HG03521 (cell line): ENCODE data around the gene IKZF5.
A peak's percentile ranks its signal among the peaks of the same experiment; 100 is the strongest.

Source experiments
- ATAC-seq: cut with Tn5 transposase; IDR thresholded peaks from one replicate; pipeline ENCODE4 v1.9.1; 2021; ENCODE audit warnings: mild to moderate bottlenecking, moderate library complexity; ENCODE audit not compliant: unreplicated experiment

The IKZF5 gene

DNA sequence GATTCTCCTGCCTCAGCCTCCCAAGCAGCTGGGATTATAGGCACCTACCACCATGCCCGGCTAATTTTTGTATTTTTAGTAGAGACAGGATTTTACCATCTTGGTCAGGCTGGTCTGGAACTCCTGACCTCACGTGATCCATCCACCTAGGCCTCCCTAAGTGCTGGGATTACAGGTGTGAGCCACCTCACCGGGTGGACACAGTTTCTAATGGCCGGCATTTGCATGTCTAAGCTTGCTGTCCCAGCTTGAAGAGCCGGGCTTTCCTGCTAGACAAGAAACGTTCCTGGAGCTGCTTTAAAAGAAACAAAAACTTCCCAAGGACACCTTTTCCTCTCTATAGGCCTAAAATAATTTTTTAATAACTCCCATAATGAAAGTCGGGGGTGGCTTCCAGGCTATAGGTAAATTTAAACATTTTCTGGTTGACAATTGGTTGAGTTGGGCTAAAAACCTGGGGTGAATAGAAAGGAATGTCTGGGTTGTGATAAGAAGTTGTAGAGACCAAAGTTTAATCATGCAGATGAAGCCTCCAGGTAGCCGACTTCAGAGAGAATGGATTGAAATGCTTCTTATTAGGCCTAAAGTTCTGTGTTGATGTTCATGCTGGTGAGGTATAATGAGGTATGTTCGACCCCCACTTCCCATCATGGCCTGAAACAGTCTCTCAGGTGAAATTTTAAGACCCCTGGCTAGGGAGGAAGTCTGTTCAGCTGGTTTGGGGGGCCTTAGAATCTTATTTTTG is 9.0 kb upstream of the IKZF5 start:
- no peak for ATAC-seq

DNA sequence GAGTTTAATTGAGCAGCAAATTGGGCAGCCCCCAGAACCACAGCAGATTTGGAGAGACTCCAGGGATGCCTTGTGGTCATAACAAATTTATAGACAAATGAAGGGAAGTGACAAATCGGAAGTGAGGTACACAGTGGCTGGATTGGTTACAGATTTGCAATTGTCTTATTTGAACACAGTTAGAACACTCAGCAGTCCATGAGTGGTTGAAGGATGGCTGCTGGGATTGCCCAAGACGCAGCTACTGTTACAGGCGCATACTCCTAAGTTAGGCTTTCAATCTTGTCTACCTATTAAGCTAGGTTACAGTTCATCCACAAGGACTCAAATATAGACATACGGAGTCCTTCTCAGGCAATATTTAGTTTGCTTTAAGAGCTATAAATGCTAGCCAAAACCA is 7.6 kb upstream of the IKZF5 start:
- no peak for ATAC-seq

DNA sequence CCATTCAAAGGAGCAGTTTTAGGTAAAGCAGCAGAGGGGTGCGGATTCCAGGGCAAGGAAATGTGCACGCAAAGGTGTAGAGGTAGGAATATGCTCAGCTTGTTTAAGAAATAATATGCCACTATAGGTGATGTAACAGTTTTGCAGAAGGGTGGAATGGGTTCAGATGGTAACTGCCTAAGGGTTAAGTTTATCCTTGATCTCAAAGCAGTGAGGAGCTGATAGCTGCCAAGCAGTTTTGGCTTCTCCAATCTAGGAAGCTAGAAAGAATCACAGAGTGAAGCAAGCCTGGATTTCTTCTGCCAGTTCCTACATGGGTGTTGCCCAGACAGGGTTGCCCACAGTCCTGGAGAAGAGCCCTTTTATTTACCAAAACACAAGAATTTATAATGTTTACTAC is 6.2 kb upstream of the IKZF5 start:
- ATAC-seq = no peak

DNA sequence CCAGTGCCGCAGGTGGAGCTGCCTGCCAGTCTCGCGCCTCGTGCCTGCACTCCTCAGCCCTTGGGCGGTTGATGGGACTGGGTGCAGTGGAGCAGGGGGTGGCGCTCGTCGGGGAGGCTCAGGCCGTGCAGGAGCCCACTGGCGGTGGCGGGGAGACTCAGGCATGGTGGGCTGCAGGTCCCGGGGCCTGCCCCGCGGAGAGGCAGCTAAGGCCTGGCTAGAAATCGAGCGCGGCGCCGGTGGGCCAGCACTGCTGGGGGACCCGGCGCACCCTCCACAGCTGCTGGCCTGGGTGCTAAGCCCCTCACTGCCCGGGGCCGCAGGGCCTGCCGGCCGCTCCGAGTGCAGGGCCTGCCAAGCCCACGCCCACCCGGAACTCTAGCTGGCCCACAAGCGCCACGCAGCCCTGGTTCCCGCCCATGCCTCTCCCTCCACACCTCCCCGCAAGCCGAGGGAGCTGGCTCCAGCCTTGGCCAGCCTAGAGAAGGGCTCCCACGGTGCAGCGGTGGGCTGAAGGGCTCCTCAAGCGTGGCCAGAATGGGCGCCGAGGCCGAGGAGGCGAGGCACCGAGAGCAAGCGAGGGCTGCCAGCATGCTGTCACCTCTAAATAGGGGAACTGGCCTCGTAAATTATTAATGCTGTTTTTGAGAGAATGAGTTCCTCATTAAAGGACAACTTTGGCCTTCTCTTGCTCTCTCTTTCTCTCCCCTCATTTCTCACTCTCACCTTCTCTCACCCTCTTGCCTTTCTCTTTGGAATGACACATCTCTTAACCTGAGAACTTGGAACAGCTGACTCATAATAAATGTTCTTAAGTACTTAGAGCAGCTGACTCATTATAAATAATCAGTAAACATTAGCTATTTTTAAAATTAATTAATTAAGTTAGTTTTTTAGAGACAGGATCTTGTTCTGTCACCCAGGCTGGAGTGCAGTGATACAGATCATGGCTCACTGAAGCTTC is 5.1 kb upstream of the IKZF5 start:
- ATAC-seq = no peak

DNA sequence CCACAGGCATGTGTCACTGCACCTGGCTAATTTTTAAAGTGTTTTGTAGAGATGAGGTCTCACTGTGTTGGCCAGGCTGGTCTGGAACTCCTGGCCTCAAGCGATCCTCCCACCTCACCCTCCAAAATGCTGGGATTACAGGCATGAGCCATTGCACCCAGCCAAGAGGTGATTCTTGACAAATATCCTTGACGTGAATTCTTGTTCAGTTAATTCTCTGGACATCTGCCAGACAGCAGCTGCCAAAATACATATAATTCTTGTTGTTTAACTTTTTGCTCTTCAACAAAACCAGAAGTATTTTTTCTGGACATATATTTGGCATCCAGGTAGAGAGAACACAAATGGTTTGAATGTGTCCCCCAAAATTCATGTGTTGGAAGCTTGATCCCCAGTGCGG is 3.4 kb upstream of the IKZF5 start:
- ATAC-seq = no peak

DNA sequence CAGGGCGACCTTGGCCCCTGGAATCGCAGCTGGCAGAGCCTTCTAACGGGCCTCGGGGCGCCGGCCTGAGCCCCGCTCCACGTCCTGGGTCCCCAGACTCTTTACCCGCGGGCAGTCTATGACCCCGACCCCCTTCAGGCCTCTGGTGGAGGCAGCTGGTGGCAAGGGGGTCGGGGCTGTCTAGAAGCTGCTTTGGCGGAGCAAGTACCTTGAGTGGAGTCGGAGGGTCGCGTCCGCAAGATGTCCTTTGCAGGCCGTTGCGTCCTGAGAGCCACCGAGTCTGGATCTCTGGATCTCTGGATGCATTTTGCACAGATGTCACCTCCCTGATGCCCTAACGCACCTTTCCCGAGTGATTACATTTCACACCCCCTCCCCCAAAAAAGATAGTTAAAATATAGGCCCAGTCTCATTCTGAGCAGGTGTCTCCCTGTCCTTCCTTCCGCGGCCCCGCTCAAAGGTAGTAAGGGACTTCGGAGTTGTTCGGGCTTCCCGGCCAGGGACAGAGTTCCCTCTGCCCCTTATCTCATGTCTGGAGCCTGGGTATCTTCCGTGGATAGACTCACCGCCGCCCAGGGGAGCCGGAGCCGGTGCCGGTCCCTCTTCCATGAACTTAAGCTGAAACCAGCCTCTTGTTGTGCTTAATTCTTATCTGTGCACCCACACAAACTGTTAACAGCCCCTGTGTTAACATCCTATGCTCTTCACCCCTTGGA is 668 bp upstream of the IKZF5 start:
- peak; percentile 7 for ATAC-seq

DNA sequence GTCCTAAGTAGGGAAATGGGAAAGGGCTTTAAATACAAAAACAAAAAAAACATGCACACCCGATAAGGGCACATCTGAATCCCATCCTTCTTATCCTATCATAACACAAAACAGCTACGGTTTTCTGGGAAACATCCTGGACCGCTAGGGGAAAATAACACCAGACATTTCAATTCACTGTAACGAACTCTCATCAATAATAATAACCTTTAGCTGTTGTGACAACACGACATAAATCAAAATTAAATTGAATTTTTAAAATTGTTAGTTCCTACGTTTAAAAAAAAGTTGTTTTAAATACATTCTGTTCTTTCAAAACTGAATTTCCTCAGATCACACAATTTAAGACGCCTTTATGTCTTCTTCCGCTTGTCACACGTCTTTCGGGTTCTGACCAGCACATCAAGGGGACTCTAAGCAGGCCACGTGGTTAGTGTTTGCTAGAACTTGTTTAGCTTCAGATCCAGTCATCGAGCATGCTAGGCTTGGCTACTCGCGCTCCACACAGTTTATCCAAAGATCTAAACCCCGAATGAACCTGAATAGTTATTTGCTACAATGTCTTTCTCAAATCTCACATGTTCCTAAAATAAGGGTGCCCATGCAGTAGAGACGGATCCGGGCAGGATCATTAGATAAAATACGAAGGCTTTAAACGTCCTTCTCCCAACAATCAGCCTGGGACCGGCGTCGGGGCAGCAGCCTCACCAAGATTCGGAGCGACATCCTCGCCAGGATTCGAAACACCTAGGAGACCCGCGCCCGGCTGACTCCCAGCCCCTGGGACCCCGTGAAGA is 839 bp downstream of the IKZF5 start:
- ATAC-seq = peak; percentile 36

DNA sequence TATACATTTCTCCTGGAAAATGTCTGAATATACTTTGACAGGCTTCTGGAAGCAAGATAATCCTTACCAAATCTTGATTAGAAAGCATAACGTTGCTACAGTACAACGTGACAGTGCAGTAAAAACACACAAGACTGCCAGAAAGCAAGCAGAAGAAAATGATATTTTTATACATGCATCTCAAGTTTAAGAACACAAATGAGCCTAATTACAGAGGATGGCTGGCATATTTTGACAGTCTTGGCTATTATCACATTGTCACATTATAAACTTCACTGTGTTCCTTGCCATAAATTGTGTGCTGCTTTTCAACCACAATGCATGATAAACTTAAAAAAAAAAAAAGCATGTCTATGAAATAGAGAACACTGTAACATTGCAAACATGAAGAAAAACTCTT is 4.3 kb downstream of the IKZF5 start:
- no peak for ATAC-seq

DNA sequence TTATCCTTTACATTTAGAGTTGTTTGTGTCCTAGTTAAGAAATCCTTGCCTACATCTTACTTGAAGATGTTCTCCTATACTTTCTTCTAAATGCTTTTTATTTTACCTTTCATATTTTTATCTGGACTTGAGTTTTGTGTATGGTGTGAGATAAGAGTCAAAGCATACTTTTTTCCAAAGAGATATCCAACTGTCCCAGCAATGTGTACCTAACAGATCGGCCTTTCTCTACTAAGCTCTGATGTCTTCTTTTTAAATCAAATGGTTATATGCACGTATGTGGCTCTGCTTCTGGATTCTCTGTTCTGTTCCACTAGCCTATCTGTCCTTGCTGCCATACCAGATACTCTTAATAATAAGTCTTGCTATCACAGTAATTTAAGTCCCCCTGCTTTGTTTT is 7.2 kb downstream of the IKZF5 start:
- no peak for ATAC-seq

DNA sequence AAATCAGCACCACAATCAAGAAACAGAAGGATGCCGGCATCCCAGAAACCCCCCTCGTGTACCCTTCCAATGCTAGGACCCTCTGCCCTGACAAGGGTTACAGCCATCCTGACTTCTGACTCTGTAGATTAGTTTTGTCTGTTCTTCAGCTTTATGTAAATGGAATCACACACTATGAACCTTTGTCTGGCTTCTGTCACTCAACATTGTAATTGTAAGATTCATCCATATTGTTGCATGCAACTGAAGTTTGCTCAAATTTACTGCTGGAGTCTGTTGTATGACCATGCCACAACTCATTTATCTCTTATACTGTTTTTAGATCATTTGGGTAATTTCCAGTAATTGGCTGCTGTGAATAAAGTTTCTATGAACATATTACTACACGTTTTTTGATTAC is 8.4 kb downstream of the IKZF5 start:
- no peak for ATAC-seq

DNA sequence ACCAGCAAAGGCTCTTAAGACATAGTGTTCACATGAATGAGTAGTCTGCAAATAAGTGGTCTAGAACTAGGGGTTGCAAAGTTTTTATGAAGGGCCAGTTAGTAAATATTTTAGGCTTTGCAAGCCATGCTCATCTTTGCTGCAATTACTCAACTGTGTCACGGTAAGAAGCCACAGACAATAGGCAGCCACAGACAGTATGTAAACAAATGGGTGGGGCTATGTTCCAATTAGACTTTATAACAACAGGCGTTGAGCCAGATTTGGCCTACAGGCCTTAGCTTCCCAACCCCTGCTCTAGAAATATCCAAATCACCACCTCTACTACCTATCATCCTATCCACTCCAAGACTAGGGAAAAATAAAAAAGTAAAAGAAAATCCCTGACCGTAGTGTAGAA is 9.2 kb downstream of the IKZF5 start:
- no peak for ATAC-seq

DNA sequence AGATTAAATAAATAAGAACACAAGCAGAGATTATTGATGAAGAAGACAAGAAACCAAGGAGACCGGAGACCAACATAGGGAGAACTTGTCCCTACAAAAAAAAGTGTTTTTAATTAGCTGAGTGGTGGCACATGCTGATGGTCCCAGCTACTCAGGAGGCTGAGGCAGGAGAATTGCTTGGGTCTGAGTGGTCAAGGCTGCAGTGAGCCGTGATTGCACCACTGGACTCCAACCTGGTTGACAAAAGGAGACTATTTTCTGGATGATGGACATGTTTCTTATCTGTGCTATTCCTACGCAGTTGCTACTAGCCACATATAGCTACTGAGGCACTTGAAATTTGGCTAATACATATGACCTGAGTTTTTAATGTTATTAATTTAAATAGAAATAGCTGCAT is 9.7 kb downstream of the IKZF5 start:
- no peak for ATAC-seq

DNA sequence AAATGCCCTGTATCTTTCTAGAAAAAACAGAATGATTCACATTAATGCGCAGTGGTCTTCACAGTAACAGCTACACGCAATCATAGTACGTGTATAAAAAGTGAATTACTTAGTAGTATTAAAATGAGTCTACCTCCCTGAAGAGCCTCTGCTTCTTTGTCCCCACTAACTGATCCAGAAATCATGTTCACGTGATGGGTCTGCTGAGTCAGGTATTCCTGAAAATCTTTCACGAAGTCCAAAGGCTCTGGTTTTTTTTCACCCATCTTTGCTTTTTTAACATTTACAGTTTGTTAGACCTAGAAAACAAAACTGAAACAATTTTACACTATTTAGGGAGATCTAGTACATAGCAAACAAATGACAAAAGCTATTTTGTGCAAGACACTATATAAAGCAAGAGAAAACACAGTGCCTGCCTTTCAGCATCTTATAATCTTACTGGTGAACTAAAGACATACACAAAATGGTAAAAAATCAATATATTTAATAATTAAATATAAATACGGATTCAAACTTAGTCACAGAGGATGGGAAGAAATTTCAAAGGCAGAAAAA is 10.2 kb downstream of the IKZF5 start:
- no peak for ATAC-seq

DNA sequence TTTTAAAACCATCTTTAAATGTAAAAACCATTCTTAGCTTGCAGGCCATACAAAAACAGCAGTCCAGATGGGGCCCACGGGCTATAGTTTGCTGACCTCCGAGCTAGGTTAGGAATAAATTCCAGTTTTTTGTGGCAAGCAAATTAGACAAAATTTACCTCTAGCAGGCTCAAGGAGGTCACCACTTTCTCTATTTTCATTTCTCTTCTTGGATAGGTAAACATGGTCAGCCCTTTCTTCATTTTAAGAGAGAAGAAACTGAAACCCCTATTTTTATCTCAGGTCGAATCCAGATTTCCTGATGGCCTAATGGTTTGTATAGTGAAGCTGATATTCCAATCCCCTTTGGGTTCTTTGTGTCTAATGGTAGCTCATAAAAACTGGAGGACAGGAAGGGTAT is 10.7 kb downstream of the IKZF5 start:
- ATAC-seq = no peak

DNA sequence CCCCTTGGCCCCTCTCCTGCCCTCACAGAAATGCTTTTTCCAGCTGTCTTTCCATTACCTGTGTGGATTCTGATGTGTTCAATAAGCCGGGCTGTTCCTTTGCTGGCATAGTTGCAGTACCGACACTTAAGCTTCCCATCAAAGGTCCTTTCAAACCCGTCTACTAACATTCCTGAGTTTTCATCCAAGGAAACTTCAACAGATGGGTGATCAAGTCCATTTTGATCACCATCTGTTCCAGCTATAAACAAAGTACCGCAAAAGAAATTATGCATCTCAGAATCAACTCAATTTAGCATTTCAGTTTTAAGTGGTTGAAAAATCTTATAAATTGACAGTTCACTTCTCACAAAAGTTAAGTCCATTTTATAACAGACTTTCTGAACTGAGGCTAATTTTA is 12.7 kb downstream of the IKZF5 start:
- no peak for ATAC-seq

DNA sequence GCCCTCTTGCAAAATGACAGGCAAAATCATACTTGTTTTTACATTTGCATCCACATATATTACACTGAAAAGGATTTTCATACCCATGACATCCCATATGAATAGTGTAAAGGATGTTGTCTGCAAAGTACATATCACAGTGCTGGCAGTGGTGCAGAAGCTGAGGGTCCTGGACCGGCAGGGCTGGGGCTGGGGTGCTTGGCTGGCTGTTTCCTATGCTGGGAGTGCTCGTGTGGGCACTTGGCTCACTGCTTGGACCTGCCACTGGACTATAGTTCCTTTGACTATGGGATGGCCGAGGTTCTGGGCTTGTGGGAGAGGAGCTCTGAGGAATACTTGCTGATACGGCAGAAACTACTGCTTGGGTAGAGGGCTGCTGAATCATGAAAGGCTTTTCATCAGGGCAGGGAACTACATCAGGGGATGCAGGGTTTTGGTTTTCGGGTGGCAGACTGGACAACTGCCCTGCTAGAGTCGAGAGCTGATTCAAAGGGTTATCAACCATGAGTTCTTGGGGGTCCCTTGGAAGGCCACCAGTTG is 14.7 kb downstream of the IKZF5 start:
- no peak for ATAC-seq

DNA sequence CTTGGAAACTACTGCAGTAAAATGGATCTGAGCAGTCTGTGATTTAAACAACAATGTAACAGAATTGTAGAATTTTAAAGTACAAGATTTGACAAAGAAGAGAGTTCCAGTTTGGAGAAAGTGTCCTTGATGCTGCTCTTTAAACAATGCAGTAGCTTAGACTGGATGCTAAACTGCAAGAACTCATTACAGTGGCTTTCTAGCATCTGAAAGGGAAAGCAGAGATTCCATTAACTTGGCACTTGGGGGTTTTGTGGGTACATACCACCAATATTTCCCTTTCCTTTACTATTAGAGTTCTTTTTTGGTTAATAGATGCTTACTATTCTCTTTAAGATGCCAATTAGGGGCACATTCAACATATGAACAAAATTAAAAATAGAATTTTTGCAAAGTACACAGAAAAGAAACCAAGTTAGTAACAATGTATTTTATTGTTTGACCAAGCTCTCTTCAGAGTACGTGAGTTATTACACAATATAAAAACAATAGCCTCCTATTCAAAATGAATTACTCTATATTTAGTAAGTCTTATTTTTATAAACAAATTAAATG is 16.5 kb downstream of the IKZF5 start:
- no peak for ATAC-seq

DNA sequence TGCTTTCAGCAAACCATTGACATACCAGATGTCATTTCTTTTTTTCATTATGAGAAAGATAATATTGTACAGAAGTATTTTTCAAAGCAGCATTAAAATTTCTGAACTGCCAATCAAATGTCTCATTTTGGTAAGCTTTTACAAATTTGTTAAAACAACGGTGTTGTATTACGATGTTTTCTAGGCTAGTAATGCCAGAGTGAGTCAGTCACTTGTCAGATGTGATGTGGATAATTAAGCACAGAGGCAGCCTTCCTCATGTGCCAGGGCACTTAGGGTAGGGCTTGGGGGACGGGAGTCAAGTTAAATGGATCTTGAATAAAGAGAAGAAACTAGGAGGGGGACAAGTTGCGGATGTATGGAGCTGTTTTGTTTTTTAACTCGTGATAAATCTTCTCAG is 18.3 kb downstream of the IKZF5 start:
- ATAC-seq = no peak

DNA sequence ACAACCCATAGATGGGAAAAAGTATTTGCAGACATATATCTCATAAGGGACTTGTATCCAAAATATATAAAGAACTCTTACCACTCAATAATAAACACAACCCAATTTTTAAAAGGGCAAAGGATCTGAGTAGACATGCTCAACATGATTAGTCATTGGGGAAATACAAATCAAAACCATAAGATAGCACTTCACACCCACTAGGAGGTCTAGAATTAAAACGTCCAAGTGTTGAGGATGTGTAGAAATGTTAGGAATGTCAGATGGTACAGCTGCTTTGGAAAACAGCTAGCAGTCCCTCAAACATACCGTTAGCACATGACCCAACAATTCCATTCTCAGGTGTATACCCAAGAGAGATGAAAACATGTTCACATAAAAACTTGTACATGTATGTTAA is 20.1 kb downstream of the IKZF5 start:
- ATAC-seq = no peak

DNA sequence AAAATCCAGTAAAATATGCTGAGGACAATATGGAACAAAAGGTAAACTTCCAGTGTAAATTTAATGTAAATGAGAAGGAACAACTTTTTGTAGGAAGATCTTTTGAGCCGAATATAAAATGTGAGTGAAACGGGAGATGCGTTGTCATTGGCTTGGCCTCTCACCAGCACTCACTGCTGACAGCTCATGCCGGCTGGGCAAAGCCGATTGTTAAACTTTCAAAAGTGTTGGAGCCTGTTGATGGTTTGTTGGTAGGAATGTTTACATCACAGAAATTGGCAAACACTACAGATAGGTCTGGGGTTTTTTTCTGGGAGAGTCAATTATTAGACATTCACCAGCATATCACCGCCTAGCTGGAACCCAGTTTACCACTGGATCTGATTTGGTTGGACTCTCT is 22.3 kb downstream of the IKZF5 start:
- ATAC-seq = no peak
